PC-9 (cell line): ENCODE data around the gene RPL36A. TPM values are rescaled to one million over a fixed set of nuclear protein-coding genes. Genes with fewer than 3 reads are reported as not detected.

Experiments
- BruUV-seq: library from RNA; stranded (reverse); fragments of 400-500 nt; replicated peaks from 2 replicates; lab custom pipeline; 2021; lab: Mats Ljungman, UMichigan
- CTCF ChIA-PET: fragments of 300-600 bp; sonication (Branson Sonifier 250); formaldehyde crosslinking; loops from one replicate; lab custom pipeline; 2022; ENCODE audit warnings: antibody characterized with exemption; lab: Charles Lee
- POLR2A ChIA-PET: fragments of 300-600 bp; sonication (Branson Sonifier 250); formaldehyde crosslinking; loops from one replicate; lab custom pipeline; 2022; ENCODE audit warnings: antibody characterized with exemption; ENCODE audit not compliant: unreplicated experiment; lab: Charles Lee
- DNase-seq, 2 experiments: peaks; one replicate each; pipeline versions ENCODE4 v3.0.0 to v3.0.0-alpha.2; 2015 to 2022; ENCODE audit warnings: mixed read lengths in 1 of 2
- H2AFZ ChIP-seq: fragments of 200-600 bp; sonication (generic); 2 replicates; pipeline ENCODE4 v1.8.1; 2017; ENCODE audit warnings: antibody characterized with exemption
- H3F3A ChIP-seq: fragments of 200-600 bp; sonication (generic); 2 replicates; pipeline ENCODE4 v1.8.1; 2017; ENCODE audit warnings: antibody characterized with exemption, mild to moderate bottlenecking, low read depth; ENCODE audit not compliant: insufficient read depth
- H3K27ac ChIP-seq: fragments of 200-600 bp; sonication (generic); 2 replicates; pipeline ENCODE4 v1.6.1; 2016; ENCODE audit warnings: mixed run types
- H3K27me3 ChIP-seq: fragments of 200-600 bp; sonication (generic); 2 replicates; pipeline ENCODE4 v1.6.1; 2016; ENCODE audit warnings: low read depth, mixed run types; ENCODE audit not compliant: insufficient read depth
- H3K36me3 ChIP-seq: fragments of 200-600 bp; sonication (generic); 2 replicates; pipeline ENCODE4 v1.6.1; 2016; ENCODE audit warnings: low read depth, mixed run types
- H3K4me1 ChIP-seq: fragments of 200-600 bp; sonication (generic); replicated peaks from 2 replicates; pipeline ENCODE4 v1.6.1; 2016; ENCODE audit warnings: mixed run types; ENCODE audit not compliant: insufficient read depth
- H3K4me2 ChIP-seq: fragments of 200-600 bp; sonication (generic); 2 replicates; pipeline ENCODE4 v1.6.1; 2017; ENCODE audit warnings: mixed run types
- H3K4me3 ChIP-seq: fragments of 200-600 bp; sonication (generic); 2 replicates; pipeline ENCODE4 v1.6.1; 2016; ENCODE audit warnings: mixed run types
- H3K79me2 ChIP-seq: fragments of 200-600 bp; sonication (generic); 2 replicates; pipeline ENCODE4 v1.6.1; 2017; ENCODE audit warnings: low read depth, mixed run types
- H3K9me2 ChIP-seq: fragments of 200-600 bp; sonication (generic); 2 replicates; pipeline ENCODE4 v1.8.1; 2017; ENCODE audit warnings: mild to moderate bottlenecking; ENCODE audit not compliant: insufficient read depth
- H3K9me3 ChIP-seq: fragments of 200-600 bp; sonication (generic); 2 replicates; pipeline ENCODE4 v1.8.1; 2016; ENCODE audit warnings: low read depth; ENCODE audit not compliant: insufficient read depth
- H4K20me1 ChIP-seq: fragments of 200-600 bp; sonication (generic); 2 replicates; pipeline ENCODE4 v1.8.1; 2017; ENCODE audit not compliant: insufficient read depth
- CTCF ChIP-seq: fragments of 200-600 bp; sonication (generic); conservative IDR thresholded peaks from 2 replicates; pipeline ENCODE4 v1.6.1; 2017; ENCODE audit warnings: mixed run types, antibody characterized with exemption, mild to moderate bottlenecking, moderate library complexity
- EZH2 ChIP-seq: fragments of 200-600 bp; sonication (generic); IDR thresholded peaks from 2 replicates; pipeline ENCODE4 v1.8.0; 2017; ENCODE audit warnings: antibody characterized with exemption, low read depth
- intact Hi-C: fragments of 100-400 bp; cut with micrococcal nuclease; formaldehyde crosslinking; loops from one replicate; pipeline ENCODE4 v1.10.0; 2022; ENCODE audit not compliant: unreplicated experiment
- total RNA-seq: library from RNA; stranded (reverse); gene quantifications from 2 replicates; pipeline ENCODE4 v1.2.3, GENCODE V29; 2021

Gene RPL36A
- total RNA-seq, 1 experiment from 2014 or later, result 299 TPM

- BruUV-seq, result no TSS peak
- POLR2A ChIA-PET, result no interaction called here
These were observed 24.7 kb downstream of the RPL36A start for GRCh38 chrX:101415180-101416145.

GRCh38 chrX:101416691-101417090, 25.9 kb downstream of the RPL36A start:
- peaks cover 5% of the 10 kb centered on the region for H3F3A ChIP-seq
- H3K27me3 ChIP-seq, result no peaks in the 10 kb centered on the region
- H3K9me2 ChIP-seq, result no peaks in the 10 kb centered on the region
- no peak overlapping the region for H2AFZ ChIP-seq
- H3K36me3 ChIP-seq, result peaks cover 5% of the 10 kb centered on the region; the same call in 1 of the 2 replicates
- peaks cover 6% of the 10 kb centered on the region; the same call in 1 of the 2 replicates for H4K20me1 ChIP-seq
- no peaks in the 10 kb centered on the region for H3K4me1 ChIP-seq
- no peaks in the 10 kb centered on the region for H3K9me3 ChIP-seq
- no peak overlapping the region for H3K4me2 ChIP-seq
- no TSS peak for BruUV-seq
- peaks cover 9% of the 10 kb centered on the region for H3K79me2 ChIP-seq
- CTCF ChIA-PET, result interaction anchor here (0.6 to 0.7 kb wide), 2 partner anchors 502 to 1484 kb away, joined by 3 to 19 read pairs; no protein-coding TSS in a partner anchor
- no peak for DNase-seq
- TF ChIP-seq EZH2 (no peak), CTCF (no peak)
- POLR2A ChIA-PET, result no interaction called here
- no peak overlapping the region for H3K4me3 ChIP-seq
- H3K27ac ChIP-seq, result no peak overlapping the region
- intact Hi-C loops, result loop anchor here (5.0 to 10.0 kb wide), 2 partner anchors 181 to 668 kb away; no protein-coding TSS in a partner anchor

More at GRCh38 chrX:101415180-101416145, 24.7 kb downstream of the RPL36A start:
- Histone ChIP-seq H2AFZ (no peak overlapping the region), H3K4me3 (no peak overlapping the region), H4K20me1 (peaks cover 16% of the 10 kb centered on the region; the same call in 1 of the 2 replicates), H3K27me3 (no peaks in the 10 kb centered on the region), H3F3A (peaks cover 5% of the 10 kb centered on the region), H3K4me2 (no peak overlapping the region), H3K36me3 (peaks cover 6% of the 10 kb centered on the region; the same call in 1 of the 2 replicates), H3K4me1 (peaks cover 5% of the 10 kb centered on the region; the same call in 1 of the 2 replicates), H3K27ac (no peak overlapping the region), H3K79me2 (peaks cover 20% of the 10 kb centered on the region), H3K9me2 (no peaks in the 10 kb centered on the region), H3K9me3 (no peaks in the 10 kb centered on the region)
- peak in 1 of 2 experiments; percentile 16 for DNase-seq
- intact Hi-C loops, result loop anchor here (2.0 to 10.0 kb wide), 3 partner anchors 182 to 669 kb away; no protein-coding TSS in a partner anchor
- peak; percentile 79 for TF ChIP-seq CTCF
- TF ChIP-seq EZH2, result no peak
- CTCF ChIA-PET, result interaction anchor here (0.7 kb wide), 1 partner anchor 1486 kb away, joined by 19 read pairs; no protein-coding TSS in a partner anchor

- Histone ChIP-seq H3F3A (peaks cover 5% of the 10 kb centered on the region), H3K27ac (no peak overlapping the region), H3K4me3 (no peak overlapping the region), H3K79me2 (peaks cover 4% of the 10 kb centered on the region; the same call in 1 of the 2 replicates), H2AFZ (no peak overlapping the region), H3K9me2 (no peaks in the 10 kb centered on the region), H4K20me1 (0 out of 2 replicates have a peak, but pooled peaks cover 1% of the 10 kb centered on the region), H3K36me3 (0 out of 2 replicates have a peak, but pooled peaks cover under 1% of the 10 kb centered on the region), H3K27me3 (no peaks in the 10 kb centered on the region), H3K4me1 (0 out of 2 replicates have a peak, but pooled peaks cover 1% of the 10 kb centered on the region), H3K9me3 (no peaks in the 10 kb centered on the region), H3K4me2 (no peak overlapping the region; the same call in 1 of the 2 replicates)
- intact Hi-C loops, result loop anchor here (5.0 to 10.0 kb wide), 2 partner anchors 180 to 668 kb away; no protein-coding TSS in a partner anchor
- TF ChIP-seq CTCF (no peak), EZH2 (no peak)
- no peak for DNase-seq
- ChIA-PET CTCF (interaction anchor here (0.6 kb wide), 1 partner anchor 502 kb away, joined by 3 read pairs; no protein-coding TSS in a partner anchor), POLR2A (interaction anchor here (0.6 kb wide), 1 partner anchor 1940 kb away, joined by 6 read pairs; no protein-coding TSS in a partner anchor)
- no TSS peak for BruUV-seq
These were observed 26.4 kb downstream of the RPL36A start for GRCh38 chrX:101417190-101417589.
